Breast epithelium (tissue), 3 donors: ENCODE data around the gene BRINP2.

ENCODE experiments used
- POLR2AphosphoS5 ChIP-seq, 3 donors: sonication (generic); formaldehyde crosslinking; IDR thresholded peaks; one replicate each; pipeline ENCODE4 v1.6.1; 2017; ENCODE audit warnings: antibody characterized with exemption in 3 of 3
- TF ChIP-seq, protein P1 (sequence below), 3 donors: fragments of 450-650 bp; IDR thresholded peaks; one replicate each; pipeline ENCODE4 v1.5.1; 2016 to 2017; ENCODE audit warnings: antibody characterized with exemption in 3 of 3, mild to moderate bottlenecking in 3 of 3, moderate library complexity in 3 of 3

GRCh38 chr1:177164380-177165068, 6.2 kb upstream of the BRINP2 start, which contains the start of gene ASTN1:
- TF ChIP-seq, protein P1, sequence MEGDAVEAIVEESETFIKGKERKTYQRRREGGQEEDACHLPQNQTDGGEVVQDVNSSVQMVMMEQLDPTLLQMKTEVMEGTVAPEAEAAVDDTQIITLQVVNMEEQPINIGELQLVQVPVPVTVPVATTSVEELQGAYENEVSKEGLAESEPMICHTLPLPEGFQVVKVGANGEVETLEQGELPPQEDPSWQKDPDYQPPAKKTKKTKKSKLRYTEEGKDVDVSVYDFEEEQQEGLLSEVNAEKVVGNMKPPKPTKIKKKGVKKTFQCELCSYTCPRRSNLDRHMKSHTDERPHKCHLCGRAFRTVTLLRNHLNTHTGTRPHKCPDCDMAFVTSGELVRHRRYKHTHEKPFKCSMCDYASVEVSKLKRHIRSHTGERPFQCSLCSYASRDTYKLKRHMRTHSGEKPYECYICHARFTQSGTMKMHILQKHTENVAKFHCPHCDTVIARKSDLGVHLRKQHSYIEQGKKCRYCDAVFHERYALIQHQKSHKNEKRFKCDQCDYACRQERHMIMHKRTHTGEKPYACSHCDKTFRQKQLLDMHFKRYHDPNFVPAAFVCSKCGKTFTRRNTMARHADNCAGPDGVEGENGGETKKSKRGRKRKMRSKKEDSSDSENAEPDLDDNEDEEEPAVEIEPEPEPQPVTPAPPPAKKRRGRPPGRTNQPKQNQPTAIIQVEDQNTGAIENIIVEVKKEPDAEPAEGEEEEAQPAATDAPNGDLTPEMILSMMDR (IDR thresholded peaks at IDR 0.05) = no peak
- no peak for TF ChIP-seq POLR2AphosphoS5 (IDR thresholded peaks at IDR 0.05)
